C4-2B (cell line): ENCODE data around the gene MIOX.

Experiments used
- ZFX ChIP-seq: fragments of 450-650 bp; IDR thresholded peaks from 2 replicates; pipeline ENCODE4 v1.6.1; 2017
- TF ChIP-seq, protein P1 (sequence below): fragments of 450-650 bp; conservative IDR thresholded peaks from 2 replicates; pipeline ENCODE4 v1.5.1; 2017; ENCODE audit warnings: mild to moderate bottlenecking

- TF ChIP-seq, protein P1, sequence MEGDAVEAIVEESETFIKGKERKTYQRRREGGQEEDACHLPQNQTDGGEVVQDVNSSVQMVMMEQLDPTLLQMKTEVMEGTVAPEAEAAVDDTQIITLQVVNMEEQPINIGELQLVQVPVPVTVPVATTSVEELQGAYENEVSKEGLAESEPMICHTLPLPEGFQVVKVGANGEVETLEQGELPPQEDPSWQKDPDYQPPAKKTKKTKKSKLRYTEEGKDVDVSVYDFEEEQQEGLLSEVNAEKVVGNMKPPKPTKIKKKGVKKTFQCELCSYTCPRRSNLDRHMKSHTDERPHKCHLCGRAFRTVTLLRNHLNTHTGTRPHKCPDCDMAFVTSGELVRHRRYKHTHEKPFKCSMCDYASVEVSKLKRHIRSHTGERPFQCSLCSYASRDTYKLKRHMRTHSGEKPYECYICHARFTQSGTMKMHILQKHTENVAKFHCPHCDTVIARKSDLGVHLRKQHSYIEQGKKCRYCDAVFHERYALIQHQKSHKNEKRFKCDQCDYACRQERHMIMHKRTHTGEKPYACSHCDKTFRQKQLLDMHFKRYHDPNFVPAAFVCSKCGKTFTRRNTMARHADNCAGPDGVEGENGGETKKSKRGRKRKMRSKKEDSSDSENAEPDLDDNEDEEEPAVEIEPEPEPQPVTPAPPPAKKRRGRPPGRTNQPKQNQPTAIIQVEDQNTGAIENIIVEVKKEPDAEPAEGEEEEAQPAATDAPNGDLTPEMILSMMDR = no peak
- TF ChIP-seq ZFX = no peak
Observed at GRCh38 chr22:50537765-50538164, 51.1 kb downstream of the MIOX start.
